Fibroblast of pulmonary artery (primary cell): ENCODE measurements around the gene TARDBP.
"Not testable (repeated sequence)": the region's sequence is repeated elsewhere in the genome, so short reads cannot be mapped to it uniquely, and the experiment has no call there.

Experiments used
- DNase-seq: peaks from one replicate; pipeline ENCODE4 v3.0.0-alpha.2; 2010; ENCODE audit warnings: low read depth
- H3K4me3 ChIP-seq: replicated peaks from 2 replicates; pipeline ENCODE4 v1.5.1; 2011; ENCODE audit warnings: low read depth, mild to moderate bottlenecking, control low read depth, low read length, moderate library complexity
- TF ChIP-seq, protein P1 (sequence below): IDR thresholded peaks from 2 replicates; pipeline ENCODE4 v1.5.1; 2011; ENCODE audit warnings: mild to moderate bottlenecking, control low read depth, low read length, inconsistent platforms; ENCODE audit errors: missing control alignments

The TARDBP gene

DNA sequence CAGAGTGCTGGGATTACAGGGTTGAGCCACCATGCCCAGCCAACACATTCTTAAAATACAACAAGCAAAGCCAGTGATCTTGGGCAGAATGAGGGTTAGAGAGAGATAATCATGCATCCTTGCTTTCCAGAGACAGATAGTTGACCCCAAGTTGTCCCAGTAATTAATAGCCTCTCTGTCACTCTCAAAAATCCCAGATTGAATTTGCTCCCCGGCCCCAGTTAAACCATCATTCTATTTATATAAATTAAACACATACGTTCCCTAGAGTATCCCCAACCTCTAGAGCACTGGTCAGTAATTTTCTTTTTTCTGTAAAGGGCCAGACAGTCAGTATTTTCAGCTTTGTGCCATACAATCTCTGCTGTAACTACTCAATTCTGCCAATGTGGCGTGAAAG is 16.4 kb upstream of the TARDBP start:
- DNase-seq: no peak
- TF ChIP-seq, protein P1, sequence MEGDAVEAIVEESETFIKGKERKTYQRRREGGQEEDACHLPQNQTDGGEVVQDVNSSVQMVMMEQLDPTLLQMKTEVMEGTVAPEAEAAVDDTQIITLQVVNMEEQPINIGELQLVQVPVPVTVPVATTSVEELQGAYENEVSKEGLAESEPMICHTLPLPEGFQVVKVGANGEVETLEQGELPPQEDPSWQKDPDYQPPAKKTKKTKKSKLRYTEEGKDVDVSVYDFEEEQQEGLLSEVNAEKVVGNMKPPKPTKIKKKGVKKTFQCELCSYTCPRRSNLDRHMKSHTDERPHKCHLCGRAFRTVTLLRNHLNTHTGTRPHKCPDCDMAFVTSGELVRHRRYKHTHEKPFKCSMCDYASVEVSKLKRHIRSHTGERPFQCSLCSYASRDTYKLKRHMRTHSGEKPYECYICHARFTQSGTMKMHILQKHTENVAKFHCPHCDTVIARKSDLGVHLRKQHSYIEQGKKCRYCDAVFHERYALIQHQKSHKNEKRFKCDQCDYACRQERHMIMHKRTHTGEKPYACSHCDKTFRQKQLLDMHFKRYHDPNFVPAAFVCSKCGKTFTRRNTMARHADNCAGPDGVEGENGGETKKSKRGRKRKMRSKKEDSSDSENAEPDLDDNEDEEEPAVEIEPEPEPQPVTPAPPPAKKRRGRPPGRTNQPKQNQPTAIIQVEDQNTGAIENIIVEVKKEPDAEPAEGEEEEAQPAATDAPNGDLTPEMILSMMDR: no peak
- H3K4me3 ChIP-seq: no peak overlapping the region

GRCh38 chr1:11000526-11000925 is 11.9 kb upstream of the TARDBP start:
- no peak overlapping the region for H3K4me3 ChIP-seq
- TF ChIP-seq, protein P1: no peak
- no peak for DNase-seq

DNA sequence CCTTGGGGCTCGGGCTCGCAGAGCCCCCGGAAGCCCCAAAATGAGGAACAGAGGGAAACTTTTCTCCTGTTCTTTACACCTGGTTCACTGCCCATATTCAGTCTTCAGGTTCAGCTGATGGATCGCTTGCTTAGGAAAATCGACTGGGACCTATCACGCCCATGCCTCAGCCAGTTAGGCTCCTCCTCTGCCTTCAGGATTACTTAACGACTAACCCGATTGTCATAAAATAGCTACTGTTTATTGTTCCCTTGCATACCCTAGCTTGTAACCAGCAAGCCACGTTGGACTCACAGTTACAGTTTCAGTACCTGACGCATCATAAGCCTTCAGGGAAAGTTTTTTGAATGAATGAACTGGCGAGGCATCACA is 692 bp downstream of the TARDBP start:
- peak; percentile 42 for DNase-seq
- TF ChIP-seq, protein P1: no peak
- peak overlapping the region; percentile 89 for H3K4me3 ChIP-seq

DNA sequence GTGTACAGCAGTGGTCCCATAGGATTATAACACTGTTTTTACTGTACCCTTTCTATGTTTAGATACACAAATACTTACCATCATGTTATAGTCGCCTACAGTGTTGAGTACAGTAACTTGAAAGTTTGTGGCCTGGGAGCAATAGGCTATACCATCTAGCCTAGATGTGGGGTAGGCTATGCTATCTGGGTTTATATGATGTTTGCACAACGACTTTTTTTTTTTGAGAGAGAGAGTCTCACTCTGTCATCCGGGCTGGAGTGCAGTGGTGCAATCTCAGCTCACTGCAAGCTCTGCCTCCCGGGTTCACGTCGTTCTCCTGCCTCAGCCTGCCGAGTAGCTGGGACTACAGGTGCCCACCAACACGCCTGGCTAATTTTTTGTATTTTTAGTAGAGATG is 6.9 kb downstream of the TARDBP start:
- DNase-seq, H3K4me3 ChIP-seq: not testable (repeated sequence)

DNA sequence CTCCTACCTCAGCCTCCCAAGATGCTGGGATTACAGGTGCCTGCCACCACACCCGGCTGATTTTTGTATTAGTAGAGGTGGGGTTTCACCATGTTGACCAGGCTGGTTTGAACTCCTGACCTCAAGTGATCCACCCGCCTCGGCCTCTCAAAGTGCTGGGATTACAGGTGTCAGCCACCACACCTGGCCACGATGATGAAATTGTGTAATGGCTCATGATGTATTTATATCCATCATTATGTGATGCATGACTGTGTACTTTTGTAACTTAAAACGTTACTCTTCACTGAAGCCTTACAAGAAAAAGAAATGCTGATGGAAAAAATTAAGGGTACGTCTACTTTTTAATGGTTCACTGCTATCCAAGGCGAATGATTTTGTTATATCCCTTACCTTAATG is 7.5 kb downstream of the TARDBP start:
- TF ChIP-seq, protein P1: no peak
- H3K4me3 ChIP-seq: no peak overlapping the region
- no peak for DNase-seq

- no peak for DNase-seq
- TF ChIP-seq, protein P1: no peak
Measured at GRCh38 chr1:11023201-11023600, 10.7 kb downstream of the TARDBP start.

DNA sequence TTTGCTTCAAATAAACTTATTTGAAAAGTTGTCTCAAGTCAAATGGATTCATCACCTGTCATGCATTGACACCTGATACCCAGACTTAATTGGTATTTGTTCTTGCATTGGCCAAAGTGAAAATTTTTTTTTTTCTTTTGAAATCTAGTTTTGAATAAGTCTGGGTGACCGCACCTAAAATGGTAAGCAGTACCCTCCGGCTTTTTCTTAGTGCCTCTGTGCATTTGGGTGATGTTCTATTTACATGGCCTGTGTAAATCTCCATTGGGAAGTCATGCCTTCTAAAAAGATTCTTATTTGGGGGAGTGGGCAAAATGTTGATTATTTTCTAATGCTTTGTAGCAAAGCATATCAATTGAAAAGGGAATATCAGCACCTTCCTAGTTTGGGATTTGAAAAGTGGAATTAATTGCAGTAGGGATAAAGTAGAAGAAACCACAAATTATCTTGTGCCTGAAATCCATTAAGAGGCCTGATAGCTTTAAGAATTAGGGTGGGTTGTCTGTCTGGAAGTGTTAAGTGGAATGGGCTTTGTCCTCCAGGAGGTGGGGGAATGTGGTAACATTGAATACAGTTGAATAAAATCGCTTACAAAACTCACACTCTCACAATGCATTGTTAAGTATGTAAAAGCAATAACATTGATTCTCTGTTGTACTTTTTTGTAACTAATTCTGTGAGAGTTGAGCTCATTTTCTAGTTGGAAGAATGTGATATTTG is 11.9 kb downstream of the TARDBP start:
- H3K4me3 ChIP-seq: no peak overlapping the region
- DNase-seq: no peak
- TF ChIP-seq, protein P1: no peak

More at GRCh38 chr1:11023201-11023600, 10.7 kb downstream of the TARDBP start:
- H3K4me3 ChIP-seq: no peak overlapping the region
